Measurements from ENCODE around the gene NLGN3.

NLGN3 gene

GRCh38 chrX:71154641-71155040, 10.0 kb downstream of the NLGN3 start:
- H3K79me2 ChIP-seq = no peaks in the 10 kb centered on the region
- no peaks in the 10 kb centered on the region for H3K4me1 ChIP-seq
- H3K4me3 ChIP-seq (ENCODE audit: low read depth, low read length) = no peak overlapping the region
- H3K9ac ChIP-seq = no peak overlapping the region
- no peaks in the 10 kb centered on the region for H3K27me3 ChIP-seq (ENCODE audit: control insufficient read depth, insufficient read depth, low read length)
- no peak overlapping the region for H2AFZ ChIP-seq
- H3K4me2 ChIP-seq (ENCODE audit: low read length) = no peak overlapping the region
- TF ChIP-seq CTCF (IDR thresholded peaks at IDR 0.05) = no peak
- no peaks in the 10 kb centered on the region for H3K36me3 ChIP-seq (ENCODE audit: control insufficient read depth, insufficient read depth, low read length)
- H3K9me3 ChIP-seq (ENCODE audit: control insufficient read depth, low read length) = no peaks in the 10 kb centered on the region
- H3K27ac ChIP-seq = no peak overlapping the region

GRCh38 chrX:71158603-71159002, 14.0 kb downstream of the NLGN3 start:
- H3K27me3 ChIP-seq (ENCODE audit: control insufficient read depth, insufficient read depth, low read length) = no peaks in the 10 kb centered on the region
- no peak overlapping the region for H2AFZ ChIP-seq
- H3K27ac ChIP-seq = no peak overlapping the region
- H3K4me1 ChIP-seq = no peaks in the 10 kb centered on the region
- no peaks in the 10 kb centered on the region for H3K9me3 ChIP-seq (ENCODE audit: control insufficient read depth, low read length)
- no peak overlapping the region for H3K4me3 ChIP-seq (ENCODE audit: low read depth, low read length)
- no peak overlapping the region for H3K9ac ChIP-seq
- no peak overlapping the region for H3K4me2 ChIP-seq (ENCODE audit: low read length)
- H3K36me3 ChIP-seq (ENCODE audit: control insufficient read depth, insufficient read depth, low read length) = no peaks in the 10 kb centered on the region
- no peak for TF ChIP-seq CTCF (IDR thresholded peaks at IDR 0.05)
- no peaks in the 10 kb centered on the region for H3K79me2 ChIP-seq

GRCh38 chrX:71159335-71159734, 14.7 kb downstream of the NLGN3 start:
- no peaks in the 10 kb centered on the region for H3K79me2 ChIP-seq
- H3K4me1 ChIP-seq = no peaks in the 10 kb centered on the region
- no peaks in the 10 kb centered on the region for H3K27me3 ChIP-seq (ENCODE audit: control insufficient read depth, insufficient read depth, low read length)
- TF ChIP-seq CTCF (IDR thresholded peaks at IDR 0.05) = no peak
- H3K4me3 ChIP-seq (ENCODE audit: low read depth, low read length) = no peak overlapping the region
- H3K36me3 ChIP-seq (ENCODE audit: control insufficient read depth, insufficient read depth, low read length) = no peaks in the 10 kb centered on the region
- H2AFZ ChIP-seq = no peak overlapping the region
- no peak overlapping the region for H3K9ac ChIP-seq
- no peaks in the 10 kb centered on the region for H3K9me3 ChIP-seq (ENCODE audit: control insufficient read depth, low read length)
- no peak overlapping the region for H3K4me2 ChIP-seq (ENCODE audit: low read length)
- H3K27ac ChIP-seq = no peak overlapping the region

- no peak overlapping the region for H2AFZ ChIP-seq
- no peak overlapping the region for H3K4me2 ChIP-seq (ENCODE audit: low read length)
- no peaks in the 10 kb centered on the region for H3K9me3 ChIP-seq (ENCODE audit: control insufficient read depth, low read length)
- H3K9ac ChIP-seq = no peak overlapping the region
- no peaks in the 10 kb centered on the region for H3K4me1 ChIP-seq
- H3K4me3 ChIP-seq (ENCODE audit: low read depth, low read length) = no peak overlapping the region
- no peak for TF ChIP-seq CTCF (IDR thresholded peaks at IDR 0.05)
- H3K79me2 ChIP-seq = no peaks in the 10 kb centered on the region
- no peaks in the 10 kb centered on the region for H3K36me3 ChIP-seq (ENCODE audit: control insufficient read depth, insufficient read depth, low read length)
- no peaks in the 10 kb centered on the region for H3K27me3 ChIP-seq (ENCODE audit: control insufficient read depth, insufficient read depth, low read length)
- H3K27ac ChIP-seq = no peak overlapping the region
Measured at GRCh38 chrX:71160475-71160874, 15.8 kb downstream of the NLGN3 start.

- Histone ChIP-seq H3K27ac (no peak overlapping the region), H3K9me3 (ENCODE audit: control insufficient read depth, low read length) (no peaks in the 10 kb centered on the region), H3K4me2 (ENCODE audit: low read length) (no peak overlapping the region), H3K36me3 (ENCODE audit: control insufficient read depth, insufficient read depth, low read length) (no peaks in the 10 kb centered on the region), H3K27me3 (ENCODE audit: control insufficient read depth, insufficient read depth, low read length) (no peaks in the 10 kb centered on the region), H3K79me2 (no peaks in the 10 kb centered on the region), H2AFZ (no peak overlapping the region), H3K4me1 (no peaks in the 10 kb centered on the region), H3K4me3 (ENCODE audit: low read depth, low read length) (no peak overlapping the region), H3K9ac (no peak overlapping the region)
- no peak for TF ChIP-seq CTCF (IDR thresholded peaks at IDR 0.05)
Measured at GRCh38 chrX:71162981-71163380, 18.3 kb downstream of the NLGN3 start.

Measured in parathyroid adenoma (tissue), 2 donors.